Spleen (tissue), 7 donors: Measurements from ENCODE around the gene ABCA7.

Source experiments
- CTCF ChIP-seq, 11 experiments: fragments of 200-600 bp in 7 of 11; fragments of 450-650 bp in 4 of 11; sonication (generic) in 4 of 11; IDR thresholded peaks in 8 of 11; conservative IDR thresholded peaks in 3 of 11; 1 replicate in 7 of 11; 2 replicates in 4 of 11; pipeline versions ENCODE4 v1.4.0 to v1.8.0; 2016 to 2021; ENCODE audit warnings: antibody characterized with exemption in 11 of 11, inconsistent platforms in 4 of 11, mild to moderate bottlenecking in 1 of 11
- POLR2A ChIP-seq, 3 donors: fragments of 450-650 bp; IDR thresholded peaks; one replicate each; pipeline ENCODE4 v1.5.1; 2017; ENCODE audit warnings: antibody characterized with exemption in 3 of 3, mild to moderate bottlenecking in 1 of 3
- POLR2AphosphoS5 ChIP-seq, 3 donors: sonication (generic); formaldehyde crosslinking; IDR thresholded peaks; one replicate each; pipeline ENCODE4 v1.5.1; 2017; ENCODE audit warnings: antibody characterized with exemption in 3 of 3
- donor health status: DM: no; HTN: no; CAD: no; lungs with moderate emphysema.
- donor health status: DM: no; HTN: no; CAD: no.
- donor health status: DM: no; HTN: no; CAD: no.

GRCh38 chr19:1013218-1013617, 26.7 kb upstream of the ABCA7 start:
- TF ChIP-seq POLR2A (IDR thresholded peaks at IDR 0.05) (no peak), CTCF (IDR thresholded peaks at IDR 0.05 in 8 of 11, conservative IDR thresholded peaks at IDR 0.05 in 3 of 11) (no peak), POLR2AphosphoS5 (IDR thresholded peaks at IDR 0.05) (no peak)
